ENCODE results near the gene ADIG.

Gene ADIG

DNA sequence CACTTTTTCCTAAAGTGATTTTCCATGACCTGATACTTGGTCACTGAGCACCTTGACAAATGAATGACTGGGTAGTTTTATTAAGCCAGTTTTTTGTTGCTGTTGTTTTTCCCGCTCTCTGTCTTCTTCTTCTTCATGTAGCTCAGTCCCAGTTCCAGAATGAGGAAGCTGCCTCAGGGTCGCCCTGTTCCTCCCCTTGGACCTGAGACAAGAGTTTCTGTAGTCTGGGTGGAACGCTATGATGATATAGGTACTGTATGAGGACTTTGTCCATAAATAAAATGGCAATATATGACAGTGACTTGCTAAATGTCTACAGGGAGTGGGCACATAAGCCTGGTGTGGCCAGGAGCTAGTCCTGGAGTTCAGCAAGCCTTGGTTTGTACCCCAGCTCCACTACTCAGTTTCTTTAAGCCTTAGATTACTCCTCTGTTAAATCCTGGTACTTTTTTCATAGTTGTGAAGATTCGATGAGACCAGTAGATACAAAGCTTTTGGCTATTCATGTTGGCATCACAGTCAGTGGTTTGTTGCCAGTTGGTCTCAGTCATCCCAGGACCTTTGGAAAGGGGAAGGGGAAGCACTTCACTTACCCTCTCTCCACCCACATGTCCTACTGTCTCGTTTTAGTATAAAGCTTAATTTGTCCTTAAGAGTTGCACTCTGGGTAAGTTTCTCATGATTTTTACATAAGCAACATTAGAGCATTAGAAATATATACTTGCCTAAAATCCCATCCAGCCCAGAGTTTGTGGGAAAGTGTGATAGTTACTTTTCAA lies 11.1 kb upstream of the ADIG start:
- TF ChIP-seq, protein P1, sequence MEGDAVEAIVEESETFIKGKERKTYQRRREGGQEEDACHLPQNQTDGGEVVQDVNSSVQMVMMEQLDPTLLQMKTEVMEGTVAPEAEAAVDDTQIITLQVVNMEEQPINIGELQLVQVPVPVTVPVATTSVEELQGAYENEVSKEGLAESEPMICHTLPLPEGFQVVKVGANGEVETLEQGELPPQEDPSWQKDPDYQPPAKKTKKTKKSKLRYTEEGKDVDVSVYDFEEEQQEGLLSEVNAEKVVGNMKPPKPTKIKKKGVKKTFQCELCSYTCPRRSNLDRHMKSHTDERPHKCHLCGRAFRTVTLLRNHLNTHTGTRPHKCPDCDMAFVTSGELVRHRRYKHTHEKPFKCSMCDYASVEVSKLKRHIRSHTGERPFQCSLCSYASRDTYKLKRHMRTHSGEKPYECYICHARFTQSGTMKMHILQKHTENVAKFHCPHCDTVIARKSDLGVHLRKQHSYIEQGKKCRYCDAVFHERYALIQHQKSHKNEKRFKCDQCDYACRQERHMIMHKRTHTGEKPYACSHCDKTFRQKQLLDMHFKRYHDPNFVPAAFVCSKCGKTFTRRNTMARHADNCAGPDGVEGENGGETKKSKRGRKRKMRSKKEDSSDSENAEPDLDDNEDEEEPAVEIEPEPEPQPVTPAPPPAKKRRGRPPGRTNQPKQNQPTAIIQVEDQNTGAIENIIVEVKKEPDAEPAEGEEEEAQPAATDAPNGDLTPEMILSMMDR (IDR thresholded peaks at IDR 0.05; ENCODE audit: low read length, missing control alignments) = no peak
- DNase-seq (ENCODE audit: low read depth) = no peak
- H3K4me3 ChIP-seq (replicated peaks; ENCODE audit: low read depth, low read length) = no peak overlapping the region

DNA sequence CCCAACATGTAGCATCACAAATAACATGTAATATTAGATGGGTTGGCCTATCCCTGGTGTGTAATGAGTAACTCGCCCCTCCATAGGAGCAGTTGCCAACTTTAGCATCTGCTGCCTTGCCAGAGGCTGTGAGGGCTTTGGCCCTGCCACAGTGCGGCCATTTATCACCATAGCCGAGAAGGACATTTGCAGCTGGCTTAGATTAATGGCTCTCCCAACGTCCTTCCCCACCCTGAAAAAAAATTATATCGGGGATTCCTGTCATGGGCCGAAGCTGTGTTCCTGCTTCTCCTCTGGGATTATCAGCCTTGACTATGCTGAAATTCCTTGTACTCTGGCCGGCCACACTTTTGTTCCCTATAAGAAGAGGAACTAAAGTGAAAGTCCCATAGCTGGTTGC lies 7.6 kb upstream of the ADIG start:
- no peak overlapping the region for H3K4me3 ChIP-seq (replicated peaks; ENCODE audit: low read depth, low read length)
- no peak for DNase-seq (ENCODE audit: low read depth)
- TF ChIP-seq, protein P1 (IDR thresholded peaks at IDR 0.05; ENCODE audit: low read length, missing control alignments) = no peak

DNA sequence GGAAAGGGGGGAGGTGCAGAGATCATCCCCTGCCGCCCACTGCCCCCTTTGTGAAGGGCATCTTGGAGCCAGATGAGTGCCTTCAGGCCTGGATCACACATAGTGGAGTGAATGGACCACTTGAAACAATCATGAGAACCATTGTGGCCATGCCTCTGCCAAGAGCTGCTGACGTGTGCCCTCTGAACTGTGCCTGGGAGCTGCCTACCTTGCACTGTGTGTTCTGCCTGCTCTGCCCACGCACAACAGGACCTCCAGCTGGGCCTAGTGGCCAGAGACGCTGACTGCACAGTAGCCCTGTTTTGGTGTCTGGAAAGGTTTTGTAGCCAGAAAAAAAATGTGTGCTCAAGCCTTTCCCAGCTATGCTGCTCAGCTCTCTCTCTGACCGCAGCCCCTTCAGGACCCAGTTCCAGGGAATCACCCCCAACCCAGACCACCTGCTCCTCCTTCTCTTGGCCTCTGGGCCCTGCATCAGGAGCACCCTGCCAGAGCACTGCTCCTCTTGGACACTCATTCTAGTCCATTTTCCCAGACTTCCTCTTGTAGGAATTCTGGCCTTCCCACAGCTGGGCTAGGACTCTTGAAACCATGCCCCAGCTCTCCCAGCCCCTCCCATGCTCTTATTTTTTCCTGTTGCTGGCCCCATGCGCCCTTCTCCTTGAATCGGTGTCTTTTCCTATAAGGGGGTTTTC lies 1.6 kb upstream of the ADIG start:
- TF ChIP-seq, protein P1 (IDR thresholded peaks at IDR 0.05; ENCODE audit: low read length, missing control alignments) = no peak
- no peak overlapping the region for H3K4me3 ChIP-seq (replicated peaks; ENCODE audit: low read depth, low read length)
- no peak for DNase-seq (ENCODE audit: low read depth)

DNA sequence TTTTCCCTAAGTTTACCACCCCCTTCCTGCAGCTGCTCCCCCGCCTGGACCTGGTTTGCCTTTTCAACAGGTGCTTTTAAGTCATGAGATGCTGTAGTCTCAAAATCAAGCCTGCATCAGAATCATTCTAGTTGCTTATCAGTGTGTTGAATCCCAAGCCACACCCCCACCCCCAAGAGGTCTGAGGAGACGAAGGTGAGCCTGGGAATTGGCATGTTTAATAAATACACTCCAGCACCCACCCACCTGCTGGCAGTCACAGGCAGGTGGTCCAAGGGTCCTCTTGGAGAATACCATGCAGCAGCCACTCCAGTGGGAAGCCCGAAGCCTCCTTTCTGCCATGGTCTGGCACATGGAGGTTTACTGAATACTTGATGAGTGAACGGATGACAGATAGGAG lies 1.1 kb upstream of the ADIG start:
- TF ChIP-seq, protein P1 (IDR thresholded peaks at IDR 0.05; ENCODE audit: low read length, missing control alignments) = no peak
- no peak overlapping the region for H3K4me3 ChIP-seq (replicated peaks; ENCODE audit: low read depth, low read length)
- no peak for DNase-seq (ENCODE audit: low read depth)

DNA sequence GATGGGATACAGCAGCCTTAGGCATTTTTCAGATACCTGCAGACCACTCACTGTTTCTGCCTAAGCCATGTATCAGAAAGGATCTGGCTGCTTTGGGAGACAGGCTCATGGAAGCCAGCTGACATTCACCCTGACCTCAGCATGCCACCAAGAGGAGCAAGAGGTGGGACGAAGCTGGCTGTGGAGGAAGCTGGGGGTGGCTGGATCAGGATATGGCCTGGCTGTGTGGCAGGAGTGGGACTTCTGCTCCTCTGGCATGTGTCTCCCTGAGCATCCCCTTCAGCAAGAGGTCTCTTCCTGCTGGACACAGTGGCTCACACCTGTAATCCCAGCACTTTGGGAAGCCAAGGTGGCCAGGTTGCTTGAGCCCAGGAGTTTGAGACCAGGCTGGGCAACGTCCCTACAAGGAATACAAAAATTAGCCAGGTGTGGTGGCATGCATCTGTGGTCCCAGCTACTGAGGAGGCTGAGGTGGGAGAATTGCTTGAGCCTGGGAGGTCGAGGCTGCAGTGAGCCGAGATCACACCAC lies 897 bp downstream of the ADIG start:
- no peak for DNase-seq (ENCODE audit: low read depth)
- H3K4me3 ChIP-seq (replicated peaks; ENCODE audit: low read depth, low read length) = no peak overlapping the region
- TF ChIP-seq, protein P1 (IDR thresholded peaks at IDR 0.05; ENCODE audit: low read length, missing control alignments) = no peak

DNA sequence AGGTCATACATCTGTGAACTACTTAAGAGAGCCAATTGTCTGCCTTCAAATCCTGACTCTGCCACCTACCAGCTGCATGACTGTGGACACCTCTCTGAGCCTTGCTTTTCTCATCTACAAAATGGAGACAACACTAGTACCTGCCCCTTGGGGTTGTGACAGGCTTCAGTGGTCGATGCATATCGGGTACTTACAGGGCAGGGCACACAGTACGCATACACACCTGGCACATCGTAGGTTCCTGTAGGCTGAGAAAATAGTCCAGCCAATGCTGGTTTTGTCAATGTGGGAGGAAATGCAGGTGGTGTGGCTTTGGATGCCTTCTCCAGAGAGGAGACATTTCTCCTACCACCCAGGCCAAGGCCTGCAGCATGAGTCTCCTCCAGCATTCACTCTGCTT lies 2.3 kb downstream of the ADIG start:
- DNase-seq (ENCODE audit: low read depth) = no peak
- H3K4me3 ChIP-seq (replicated peaks; ENCODE audit: low read depth, low read length) = no peak overlapping the region
- TF ChIP-seq, protein P1 (IDR thresholded peaks at IDR 0.05; ENCODE audit: low read length, missing control alignments) = no peak

Measured in fibroblast of pulmonary artery (primary cell).